IMR-90 (cell line): ENCODE results near the gene PPP6R3. TPM values are rescaled to one million over a fixed set of nuclear protein-coding genes. Genes with fewer than 3 reads are reported as not detected.

Experiments used
- ATAC-seq: fragments of 200-7000 bp; cut with Tn5 transposase; 2 replicates; pipeline ENCODE4 v1.9.1; 2020; ENCODE audit warnings: low read depth, mild to moderate bottlenecking, moderate library complexity
- BruUV-seq: library from RNA; stranded (reverse); fragments of 400-500 nt; replicated peaks from 2 replicates; lab custom pipeline; 2021; lab: Mats Ljungman, UMichigan
- CTCF ChIA-PET: fragments of 300-600 bp; formaldehyde crosslinking; extraction: SDS; loops from one replicate; lab custom pipeline; 2021; ENCODE audit warnings: antibody characterized with exemption; lab: Yijun Ruan, JAX
- POLR2A ChIA-PET: fragments of 300-600 bp; sonication (Branson Sonifier 250); formaldehyde crosslinking; loops from one replicate; lab custom pipeline; 2022; ENCODE audit warnings: antibody characterized with exemption; ENCODE audit not compliant: unreplicated experiment; lab: Charles Lee
- DNase-seq: peaks from one replicate; pipeline ENCODE4 v3.0.0; 2013
- H2AFZ ChIP-seq: replicated peaks from 2 replicates; pipeline ENCODE3; 2013; ENCODE audit warnings: low read length, mild to moderate bottlenecking; ENCODE audit not compliant: poor library complexity
- H2AK5ac ChIP-seq: 2 replicates; pipeline ENCODE4 v1.6.1; 2013; ENCODE audit warnings: low read depth, low read length, inconsistent platforms
- H2AK9ac ChIP-seq: replicated peaks from 2 replicates; pipeline ENCODE3; 2013; ENCODE audit warnings: mild to moderate bottlenecking, low read depth, low read length, moderate library complexity; ENCODE audit not compliant: poor library complexity
- H2BK120ac ChIP-seq: 2 replicates; pipeline ENCODE4 v1.6.1; 2013; ENCODE audit warnings: low read depth, low read length, inconsistent platforms
- H2BK15ac ChIP-seq: 3 replicates; pipeline ENCODE4 v1.6.1; 2013; ENCODE audit warnings: low read depth, low read length, inconsistent platforms
- H2BK20ac ChIP-seq: 2 replicates; pipeline ENCODE4 v1.6.1; 2013; ENCODE audit warnings: low read depth, mild to moderate bottlenecking, inconsistent platforms, low read length, moderate library complexity
- H2BK5ac ChIP-seq: 2 replicates; pipeline ENCODE4 v1.6.1; 2013; ENCODE audit warnings: mild to moderate bottlenecking, low read depth, low read length, inconsistent platforms; ENCODE audit not compliant: poor library complexity, severe bottlenecking
- H3K14ac ChIP-seq: replicated peaks from 2 replicates; pipeline ENCODE4 v1.6.1; 2013; ENCODE audit warnings: low read depth, low read length, inconsistent platforms
- H3K18ac ChIP-seq: 2 replicates; pipeline ENCODE4 v1.6.1; 2013; ENCODE audit warnings: low read depth, low read length, control low read depth
- H3K23ac ChIP-seq: 2 replicates; pipeline ENCODE4 v1.6.1; 2013; ENCODE audit warnings: low read depth, low read length, inconsistent platforms
- H3K27ac ChIP-seq: 2 replicates; pipeline ENCODE4 v1.5.1; 2013; ENCODE audit warnings: mild to moderate bottlenecking, control low read depth, low read length; ENCODE audit not compliant: insufficient read depth
- H3K27me3 ChIP-seq: 2 replicates; pipeline ENCODE4 v1.6.1; 2013; ENCODE audit warnings: low read length; ENCODE audit not compliant: control insufficient read depth, insufficient read depth
- H3K36me3 ChIP-seq: 2 replicates; pipeline ENCODE4 v1.6.1; 2013; ENCODE audit warnings: low read length, mixed read lengths; ENCODE audit not compliant: control insufficient read depth, insufficient read depth
- H3K4ac ChIP-seq: 2 replicates; pipeline ENCODE4 v1.6.1; 2013; ENCODE audit warnings: low read depth, low read length, inconsistent platforms
- H3K4me1 ChIP-seq: 2 replicates; pipeline ENCODE4 v1.6.1; 2013; ENCODE audit warnings: low read length, mixed read lengths; ENCODE audit not compliant: control insufficient read depth, insufficient read depth
- H3K4me2 ChIP-seq: 2 replicates; pipeline ENCODE4 v1.6.1; 2013; ENCODE audit warnings: low read depth, mild to moderate bottlenecking, control low read depth, low read length, moderate library complexity
- H3K4me3 ChIP-seq: 2 replicates; pipeline ENCODE4 v1.5.1; 2013; ENCODE audit warnings: low read depth, mild to moderate bottlenecking, control low read depth, low read length, moderate library complexity; ENCODE audit not compliant: insufficient read depth
- H3K56ac ChIP-seq: 2 replicates; pipeline ENCODE4 v1.6.1; 2013; ENCODE audit warnings: low read length, inconsistent platforms; ENCODE audit not compliant: insufficient read depth; ENCODE audit errors: extremely low read depth
- H3K79me1 ChIP-seq, 2 experiments: 2 replicates each; pipeline ENCODE4 v1.6.1; 2013; ENCODE audit warnings: low read length in 2 of 2, inconsistent platforms in 1 of 2, low read depth in 1 of 2
- H3K9ac ChIP-seq: 2 replicates; pipeline ENCODE4 v1.6.1; 2013; ENCODE audit warnings: low read depth, low read length, control low read depth
- H3K9me1 ChIP-seq: 2 replicates; pipeline ENCODE4 v1.6.1; 2013; ENCODE audit warnings: low read length, inconsistent platforms; ENCODE audit not compliant: insufficient read depth
- H3K9me3 ChIP-seq: 2 replicates; pipeline ENCODE4 v1.6.1; 2013; ENCODE audit warnings: low read length; ENCODE audit not compliant: control insufficient read depth, insufficient read depth
- H4K20me1 ChIP-seq: 2 replicates; pipeline ENCODE4 v1.6.1; 2013; ENCODE audit warnings: low read length, inconsistent platforms; ENCODE audit not compliant: insufficient read depth
- H4K5ac ChIP-seq: 2 replicates; pipeline ENCODE4 v1.6.1; 2013; ENCODE audit warnings: mild to moderate bottlenecking, low read depth, low read length, control low read depth
- H4K8ac ChIP-seq, 2 experiments: 2 replicates each; pipeline ENCODE4 v1.6.1; 2013; ENCODE audit warnings: low read depth in 2 of 2, low read length in 2 of 2, control low read depth in 1 of 2, inconsistent platforms in 1 of 2
- H4K91ac ChIP-seq: 2 replicates; pipeline ENCODE4 v1.6.1; 2013; ENCODE audit warnings: low read depth, low read length, inconsistent platforms; ENCODE audit not compliant: insufficient read depth
- BHLHE40 ChIP-seq: fragments of 150-350 bp; IDR thresholded peaks from 2 replicates; pipeline ENCODE4 v1.6.1; 2016; ENCODE audit warnings: mild to moderate bottlenecking, low read depth, low read length
- CEBPB ChIP-seq: IDR thresholded peaks from 2 replicates; pipeline ENCODE4 v1.6.1; 2012; ENCODE audit warnings: low read depth, low read length, improper control_type of control experiment
- CHD1 ChIP-seq: IDR thresholded peaks from 2 replicates; pipeline ENCODE4 v1.6.1; 2012; ENCODE audit warnings: low read depth, low read length, improper control_type of control experiment
- ELK1 ChIP-seq: fragments of 150-350 bp; IDR thresholded peaks from 2 replicates; pipeline ENCODE4 v1.6.1; 2016; ENCODE audit warnings: low read depth, mild to moderate bottlenecking, low read length, moderate library complexity, borderline replicate concordance
- MAFK ChIP-seq: IDR thresholded peaks from 2 replicates; pipeline ENCODE4 v1.6.1; 2012; ENCODE audit warnings: low read depth, low read length, improper control_type of control experiment
- MAZ ChIP-seq: IDR thresholded peaks from 2 replicates; pipeline ENCODE4 v1.6.1; 2012; ENCODE audit warnings: low read depth, mild to moderate bottlenecking, low read length, improper control_type of control experiment, moderate library complexity, borderline replicate concordance
- MXI1 ChIP-seq: IDR thresholded peaks from 2 replicates; pipeline ENCODE4 v1.6.1; 2012; ENCODE audit warnings: low read depth, mild to moderate bottlenecking, low read length, moderate library complexity, borderline replicate concordance
- NFE2L2 ChIP-seq: fragments of 150-350 bp; IDR thresholded peaks from 2 replicates; pipeline ENCODE4 v1.6.1; 2016; ENCODE audit warnings: low read depth, mild to moderate bottlenecking, low read length
- POLR2A ChIP-seq: IDR thresholded peaks from 2 replicates; pipeline ENCODE4 v1.6.1; 2012; ENCODE audit warnings: mild to moderate bottlenecking, low read depth, low read length
- RAD21 ChIP-seq: IDR thresholded peaks from 2 replicates; pipeline ENCODE4 v1.6.1; 2012; ENCODE audit warnings: low read length, improper control_type of control experiment
- RCOR1 ChIP-seq: IDR thresholded peaks from 2 replicates; pipeline ENCODE4 v1.6.1; 2012; ENCODE audit warnings: mild to moderate bottlenecking, low read length, improper control_type of control experiment; ENCODE audit not compliant: insufficient replicate concordance
- SMC3 ChIP-seq: fragments of 150-350 bp; IDR thresholded peaks from 2 replicates; pipeline ENCODE4 v1.6.1; 2016; ENCODE audit warnings: low read depth, mild to moderate bottlenecking, antibody characterized with exemption, low read length, moderate library complexity
- USF2 ChIP-seq: fragments of 150-350 bp; IDR thresholded peaks from 2 replicates; pipeline ENCODE4 v1.6.1; 2017; ENCODE audit warnings: mild to moderate bottlenecking, antibody characterized with exemption, low read length, low read depth
- WGBS, 2 experiments: methylation state at CpG; one replicate each; pipeline versions ENCODE4 v1.1.5 to v1.1.7; 2013; ENCODE audit warnings: missing lambda C conversion rate in 2 of 2; ENCODE audit not compliant: insufficient read length in 1 of 2; ENCODE audit errors: extremely low coverage in 2 of 2; 5-methylcytosine and 5-hydroxymethylcytosine counted together
- dilution Hi-C: fragments of 300-500 bp; cut with HindIII; formaldehyde crosslinking; loops from one replicate; pipeline ENCODE4 v1.14.3; 2018; ENCODE audit warnings: low sequenced_read_pairs; ENCODE audit not compliant: unreplicated experiment
- in situ Hi-C: fragments of 300-500 bp; cut with MboI; formaldehyde crosslinking; loops from 3 replicates; pipeline ENCODE4 v1.14.3; 2019; ENCODE audit warnings: low sequenced_read_pairs, inconsistent platforms, mixed read lengths
- intact Hi-C: fragments of 100-400 bp; cut with micrococcal nuclease; formaldehyde crosslinking; loops from 2 replicates; pipeline ENCODE4 v1.10.0; 2022
- polyA plus RNA-seq, 3 experiments: library from polyadenylated mRNA; depleted of rRNA; stranded (reverse); fragments of >200 nt; gene quantifications; 2 replicates each; pipeline ENCODE4 v1.2.3, GENCODE V29; 2012; ENCODE audit warnings: low replicate concordance in 1 of 3
- total RNA-seq: library from RNA; depleted of rRNA; stranded (reverse); fragments of >200 nt; gene quantifications from 2 replicates; pipeline ENCODE4 v1.2.3, GENCODE V29; 2012

Gene PPP6R3
- total and polyA plus RNA-seq, 2 of the 4 experiments (the other 2 are of a cell fraction), result 29.0 to 123 TPM

- Histone ChIP-seq H3K23ac (no peak overlapping the region), H2BK15ac (no peak overlapping the region), H3K4me2 (no peak overlapping the region), H4K5ac (no peak overlapping the region), H3K14ac (no peak overlapping the region), H3K56ac (no peak overlapping the region), H3K79me1 (peaks cover 21 to 85% of the 10 kb centered on the region in 2 experiments), H4K20me1 (peaks cover 96% of the 10 kb centered on the region), H2BK20ac (no peak overlapping the region), H3K18ac (no peak overlapping the region), H4K91ac (no peak overlapping the region), H4K8ac (no peak overlapping the region), H3K9me1 (peaks cover 38% of the 10 kb centered on the region), H3K4ac (no peak overlapping the region), H3K27me3 (no peaks in the 10 kb centered on the region), H2AK9ac (no peak overlapping the region), H3K9me3 (no peaks in the 10 kb centered on the region), H2AK5ac (no peak overlapping the region), H3K4me1 (peaks cover 19% of the 10 kb centered on the region), H3K27ac (no peak overlapping the region), H3K4me3 (no peak overlapping the region), H2BK120ac (no peak overlapping the region), H2AFZ (no peak overlapping the region), H3K9ac (no peak overlapping the region), H3K36me3 (peaks cover 8% of the 10 kb centered on the region), H2BK5ac (no peak overlapping the region)
- ChIA-PET POLR2A (no interaction called here), CTCF (no interaction called here)
- TF ChIP-seq NFE2L2, result no peak
- no peak for TF ChIP-seq MAZ
- no peak for TF ChIP-seq POLR2A
- TF ChIP-seq BHLHE40, result no peak
- TF ChIP-seq MXI1, result no peak
- TF ChIP-seq ELK1, result no peak
- TF ChIP-seq SMC3, result no peak
- no peak for TF ChIP-seq CEBPB
- TF ChIP-seq MAFK, result no peak
- no peak for TF ChIP-seq USF2
- TF ChIP-seq RCOR1, result no peak
- no peak for TF ChIP-seq RAD21
- no peak for TF ChIP-seq CHD1
- no TSS peak for BruUV-seq
- in situ Hi-C loops (no loop called here), intact Hi-C loops (loop anchor here (10.0 kb wide), 1 partner anchor 105 kb away; no protein-coding TSS in a partner anchor), dilution Hi-C loops (no loop called here)
- DNase-seq (no peak), ATAC-seq (no peak)
- WGBS, 2 experiments, result no CpG with 5 or more reads among the region's 1 CpG
Observed at GRCh38 chr11:68469642-68470041, 9.1 kb downstream of the PPP6R3 start.
